ENCODE measurements around the gene HIVEP3.

The HIVEP3 gene

GRCh38 chr1:41641941-41642527, 276.7 kb downstream of the HIVEP3 start:
- in situ Hi-C loops (cut with HindIII; ENCODE audit: low sequenced_read_pairs) = no loop called here

- in situ Hi-C loops (cut with HindIII; ENCODE audit: low sequenced_read_pairs) = no loop called here
These were observed 277.3 kb downstream of the HIVEP3 start for GRCh38 chr1:41641475-41641814.

GRCh38 chr1:41640756-41641474, 277.8 kb downstream of the HIVEP3 start:
- in situ Hi-C loops (cut with HindIII; ENCODE audit: low sequenced_read_pairs) = no loop called here

- in situ Hi-C loops (cut with HindIII; ENCODE audit: low sequenced_read_pairs) = no loop called here
These were observed 278.5 kb downstream of the HIVEP3 start for GRCh38 chr1:41640141-41640751.

GRCh38 chr1:41639332-41639936, 279.3 kb downstream of the HIVEP3 start:
- in situ Hi-C loops (cut with HindIII; ENCODE audit: low sequenced_read_pairs) = no loop called here

GRCh38 chr1:41638086-41639024, 280.4 kb downstream of the HIVEP3 start:
- in situ Hi-C loops (cut with HindIII; ENCODE audit: low sequenced_read_pairs) = no loop called here

GRCh38 chr1:41637367-41637766, 281.4 kb downstream of the HIVEP3 start:
- in situ Hi-C loops (cut with HindIII; ENCODE audit: low sequenced_read_pairs) = no loop called here

- in situ Hi-C loops (cut with HindIII; ENCODE audit: low sequenced_read_pairs) = no loop called here
These were observed 285.0 kb downstream of the HIVEP3 start for GRCh38 chr1:41633764-41634163.

- in situ Hi-C loops (cut with HindIII; ENCODE audit: low sequenced_read_pairs) = no loop called here
These were observed 285.7 kb downstream of the HIVEP3 start for GRCh38 chr1:41632781-41633575.

GRCh38 chr1:41631971-41632370, 286.8 kb downstream of the HIVEP3 start:
- in situ Hi-C loops (cut with HindIII; ENCODE audit: low sequenced_read_pairs) = no loop called here

GRCh38 chr1:41631154-41631553, 287.6 kb downstream of the HIVEP3 start:
- in situ Hi-C loops (cut with HindIII; ENCODE audit: low sequenced_read_pairs) = no loop called here

- in situ Hi-C loops (cut with HindIII; ENCODE audit: low sequenced_read_pairs) = no loop called here
These were observed 289.2 kb downstream of the HIVEP3 start for GRCh38 chr1:41629571-41629970.

GRCh38 chr1:41629141-41629540, 289.6 kb downstream of the HIVEP3 start:
- in situ Hi-C loops (cut with HindIII; ENCODE audit: low sequenced_read_pairs) = no loop called here

- in situ Hi-C loops (cut with HindIII; ENCODE audit: low sequenced_read_pairs) = no loop called here
These were observed 291.0 kb downstream of the HIVEP3 start for GRCh38 chr1:41627491-41628280.

- in situ Hi-C loops (cut with HindIII; ENCODE audit: low sequenced_read_pairs) = no loop called here
These were observed 291.9 kb downstream of the HIVEP3 start for GRCh38 chr1:41626616-41627375.

GRCh38 chr1:41626146-41626545, 292.6 kb downstream of the HIVEP3 start:
- in situ Hi-C loops (cut with HindIII; ENCODE audit: low sequenced_read_pairs) = no loop called here

- in situ Hi-C loops (cut with HindIII; ENCODE audit: low sequenced_read_pairs) = no loop called here
These were observed 295.0 kb downstream of the HIVEP3 start for GRCh38 chr1:41623736-41624135.

GRCh38 chr1:41622859-41623732, 295.6 kb downstream of the HIVEP3 start:
- in situ Hi-C loops (cut with HindIII; ENCODE audit: low sequenced_read_pairs) = no loop called here
